Measurements from ENCODE around the gene RTEL1. TPM values are rescaled to one million over a fixed set of nuclear protein-coding genes. Genes with fewer than 3 reads are reported as not detected.
"Not testable (repeated sequence)": the region's sequence is repeated elsewhere in the genome, so short reads cannot be mapped to it uniquely, and the experiment has no call there.

Gene RTEL1
- total RNA-seq, 2 donors from 2014 or later, result 25.7 to 34.9 TPM

- H3K27ac ChIP-seq, result no peak overlapping the region
- no peaks in the 10 kb centered on the region for H3K4me1 ChIP-seq
- no peak overlapping the region for H3K4me3 ChIP-seq
- H3K9ac ChIP-seq (ENCODE audit: low read depth in 2 of 2, low read length in 2 of 2), result no peak overlapping the region
- H3K36me3 ChIP-seq, result no peaks in the 10 kb centered on the region
- H3K9me3 ChIP-seq, result no peaks in the 10 kb centered on the region
- intact Hi-C loops (cut with DNase I), result no loop called here
- no peak for TF ChIP-seq CTCF (IDR thresholded peaks at IDR 0.05)
- no peak for DNase-seq
- no peaks in the 10 kb centered on the region for H3K27me3 ChIP-seq
Measured at GRCh38 chr20:63633732-63634131, 24.4 kb upstream of the RTEL1 start.

- H3K4me3 ChIP-seq, result peak overlapping the region; percentile 3
- intact Hi-C loops (cut with DNase I), result no loop called here
- no peaks in the 10 kb centered on the region for H3K9me3 ChIP-seq
- H3K27me3 ChIP-seq, result no peaks in the 10 kb centered on the region
- peak overlapping the region in 1 of 2 donors; percentile 24 for H3K9ac ChIP-seq (ENCODE audit: low read depth in 2 of 2, low read length in 2 of 2)
- no peaks in the 10 kb centered on the region for H3K4me1 ChIP-seq
- no peak for DNase-seq
- no peaks in the 10 kb centered on the region for H3K36me3 ChIP-seq
- H3K27ac ChIP-seq, result peak overlapping the region; percentile 66
- TF ChIP-seq CTCF (IDR thresholded peaks at IDR 0.05), result no peak
Measured at GRCh38 chr20:63635431-63636141, 22.5 kb upstream of the RTEL1 start.

- Histone ChIP-seq H3K36me3 (no peaks in the 10 kb centered on the region), H3K9me3 (no peaks in the 10 kb centered on the region), H3K27me3 (no peaks in the 10 kb centered on the region), H3K4me3 (no peak overlapping the region), H3K27ac (no peak overlapping the region), H3K9ac (ENCODE audit: low read depth in 2 of 2, low read length in 2 of 2) (no peak overlapping the region), H3K4me1 (no peaks in the 10 kb centered on the region)
- intact Hi-C loops (cut with DNase I), result no loop called here
- no peak for DNase-seq
- TF ChIP-seq CTCF (IDR thresholded peaks at IDR 0.05), result no peak
Measured at GRCh38 chr20:63636752-63637628, 21.1 kb upstream of the RTEL1 start.

- Histone ChIP-seq H3K27ac (peak overlapping the region; percentile 53), H3K9me3 (no peaks in the 10 kb centered on the region), H3K36me3 (no peaks in the 10 kb centered on the region), H3K4me3 (no peak overlapping the region), H3K27me3 (no peaks in the 10 kb centered on the region), H3K9ac (ENCODE audit: low read depth in 2 of 2, low read length in 2 of 2) (peak overlapping the region; percentile 12 to 19), H3K4me1 (peaks cover 3% of the 10 kb centered on the region)
- DNase-seq, result peak; percentile 38
- intact Hi-C loops (cut with DNase I), result no loop called here
- no peak for TF ChIP-seq CTCF (IDR thresholded peaks at IDR 0.05)
Measured at GRCh38 chr20:63639093-63639975, 18.8 kb upstream of the RTEL1 start.

- Histone ChIP-seq H3K9ac (ENCODE audit: low read depth in 2 of 2, low read length in 2 of 2) (peak overlapping the region in 1 of 2 donors; percentile 35), H3K4me1 (peaks cover 3% of the 10 kb centered on the region), H3K9me3 (no peaks in the 10 kb centered on the region), H3K4me3 (peak overlapping the region; percentile 11), H3K36me3 (no peaks in the 10 kb centered on the region), H3K27me3 (no peaks in the 10 kb centered on the region), H3K27ac (peak overlapping the region; percentile 53)
- intact Hi-C loops (cut with DNase I), result no loop called here
- TF ChIP-seq CTCF (IDR thresholded peaks at IDR 0.05), result no peak
- no peak for DNase-seq
Measured at GRCh38 chr20:63640086-63640485, 18.0 kb upstream of the RTEL1 start.

GRCh38 chr20:63640686-63641085 is 17.4 kb upstream of the RTEL1 start:
- Histone ChIP-seq H3K4me3 (peak overlapping the region; percentile 11), H3K27ac (peak overlapping the region; percentile 53)
- H3K36me3 ChIP-seq; DNase-seq; H3K4me1 ChIP-seq; H3K9me3 ChIP-seq; H3K9ac ChIP-seq (ENCODE audit: low read depth in 2 of 2, low read length in 2 of 2); intact Hi-C loops (cut with DNase I); H3K27me3 ChIP-seq: not testable (repeated sequence)

All from colonic mucosa (tissue), 4 donors.